Measurements from ENCODE around the gene STEAP3. TPM values are rescaled to one million over a fixed set of nuclear protein-coding genes. Genes with fewer than 3 reads are reported as not detected.
"Not testable (repeated sequence)": the region's sequence is repeated elsewhere in the genome, so short reads cannot be mapped to it uniquely, and the experiment has no call there.

STEAP3 gene
- total RNA-seq, 1 donor = 1.5 TPM

- H3K4me1 ChIP-seq (ENCODE audit: insufficient read depth, low read length) = peaks cover 22% of the 10 kb centered on the region
- H3K9me3 ChIP-seq (ENCODE audit: low read depth, low read length); H3K4me3 ChIP-seq (ENCODE audit: low read length); H3K27me3 ChIP-seq (ENCODE audit: insufficient read depth, low read length): not testable (repeated sequence)
These were observed 54.8 kb downstream of the STEAP3 start for GRCh38 chr2:119278385-119278784.

DNA sequence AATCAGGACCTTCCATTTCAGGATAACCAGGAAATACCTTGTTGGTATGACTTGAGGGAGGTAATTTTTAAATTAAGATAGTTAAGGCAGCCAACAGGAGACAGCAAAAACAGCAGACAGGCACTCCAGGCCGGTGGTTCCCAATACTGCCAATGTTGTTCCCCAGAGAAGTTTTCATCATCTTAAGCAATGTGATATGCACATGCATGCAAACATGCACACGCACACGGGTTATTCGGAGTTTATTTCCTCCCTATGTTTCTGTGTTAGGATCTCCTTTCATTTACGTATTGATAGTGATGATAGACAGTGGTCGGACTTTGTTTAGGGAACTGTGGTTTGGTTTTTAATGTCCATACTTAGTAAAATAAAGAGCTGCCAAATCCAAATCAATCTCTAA is 55.3 kb downstream of the STEAP3 start:
- Histone ChIP-seq H3K27me3 (ENCODE audit: insufficient read depth, low read length) (no peaks in the 10 kb centered on the region), H3K9me3 (ENCODE audit: low read depth, low read length) (no peaks in the 10 kb centered on the region), H3K4me3 (ENCODE audit: low read length) (no peak overlapping the region), H3K4me1 (ENCODE audit: insufficient read depth, low read length) (peaks cover 28% of the 10 kb centered on the region)

DNA sequence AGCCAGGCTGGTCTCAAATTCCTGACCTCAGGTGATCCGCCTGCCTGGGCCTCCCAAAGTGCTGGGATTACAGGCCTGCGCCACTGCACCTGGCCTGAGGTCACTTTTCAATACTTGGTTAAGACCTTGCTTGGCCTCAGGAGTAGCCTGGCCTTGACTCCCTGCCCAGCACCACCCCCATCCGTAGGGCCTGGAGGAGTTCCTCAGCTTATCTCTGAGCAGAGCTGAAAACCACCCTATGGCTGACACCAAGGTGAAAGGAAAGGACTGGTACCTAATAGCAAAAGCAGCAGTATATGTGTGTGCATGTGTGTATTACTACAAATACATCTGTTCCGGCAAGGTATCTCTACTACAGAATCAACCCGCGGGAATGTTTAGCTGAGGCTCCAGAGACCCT is 56.0 kb downstream of the STEAP3 start:
- H3K4me1 ChIP-seq (ENCODE audit: insufficient read depth, low read length) = peaks cover 31% of the 10 kb centered on the region
- no peak overlapping the region for H3K4me3 ChIP-seq (ENCODE audit: low read length)
- no peaks in the 10 kb centered on the region for H3K9me3 ChIP-seq (ENCODE audit: low read depth, low read length)
- no peaks in the 10 kb centered on the region for H3K27me3 ChIP-seq (ENCODE audit: insufficient read depth, low read length)

DNA sequence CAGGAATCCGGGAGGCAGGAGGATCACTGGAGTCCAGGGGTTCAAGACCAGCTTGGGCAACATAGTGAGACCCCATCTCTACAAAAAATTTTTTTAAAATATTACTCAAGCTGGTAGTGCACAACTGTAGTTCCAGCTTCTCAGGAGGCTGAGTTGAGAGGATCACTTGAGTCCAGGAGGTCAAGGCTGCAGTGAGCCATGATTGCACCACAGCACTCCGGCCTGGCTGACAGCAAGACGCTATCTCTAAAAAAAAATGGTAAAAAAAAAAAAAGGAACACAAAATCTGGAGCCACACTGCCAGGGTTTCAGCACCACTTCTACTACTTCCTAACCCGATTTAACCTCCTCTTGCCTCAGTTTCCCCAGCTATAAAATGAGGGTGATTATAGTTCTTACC is 57.0 kb downstream of the STEAP3 start:
- H3K27me3 ChIP-seq (ENCODE audit: insufficient read depth, low read length) = no peaks in the 10 kb centered on the region
- H3K4me3 ChIP-seq (ENCODE audit: low read length) = no peak overlapping the region
- H3K4me1 ChIP-seq (ENCODE audit: insufficient read depth, low read length) = peaks cover 31% of the 10 kb centered on the region
- H3K9me3 ChIP-seq (ENCODE audit: low read depth, low read length) = no peaks in the 10 kb centered on the region

GRCh38 chr2:119282146-119282995 is 58.7 kb downstream of the STEAP3 start:
- Histone ChIP-seq H3K4me3 (ENCODE audit: low read length) (no peak overlapping the region), H3K27me3 (ENCODE audit: insufficient read depth, low read length) (no peaks in the 10 kb centered on the region), H3K4me1 (ENCODE audit: insufficient read depth, low read length) (peaks cover 31% of the 10 kb centered on the region), H3K9me3 (ENCODE audit: low read depth, low read length) (no peaks in the 10 kb centered on the region)

DNA sequence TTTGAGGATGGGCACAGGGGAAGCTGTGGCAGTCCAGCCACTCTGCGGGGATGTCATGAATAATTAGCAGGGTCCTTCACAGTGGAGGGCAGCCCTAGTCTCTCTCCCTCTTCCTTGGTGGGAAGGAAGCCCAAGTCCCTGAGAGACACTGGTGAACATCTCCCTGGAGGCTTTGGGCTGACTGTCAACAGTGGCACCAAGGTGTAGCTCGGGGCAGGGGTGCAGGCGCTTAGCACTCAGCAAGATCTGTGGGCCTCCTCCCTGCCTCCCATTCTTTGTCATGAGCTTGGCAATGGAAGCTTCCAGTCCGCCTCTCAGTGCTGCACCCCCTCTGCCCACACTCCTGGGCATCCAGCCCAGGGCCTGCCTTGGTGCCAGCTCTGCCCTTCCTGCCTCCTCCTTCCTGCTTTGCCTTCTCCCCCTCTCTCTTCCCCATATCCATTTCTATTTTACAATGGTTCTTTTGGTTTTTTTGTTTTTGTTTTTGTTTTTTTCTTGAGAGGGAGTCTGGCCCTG is 59.4 kb downstream of the STEAP3 start:
- no peak overlapping the region for H3K4me3 ChIP-seq (ENCODE audit: low read length)
- no peaks in the 10 kb centered on the region for H3K9me3 ChIP-seq (ENCODE audit: low read depth, low read length)
- peaks cover 31% of the 10 kb centered on the region for H3K4me1 ChIP-seq (ENCODE audit: insufficient read depth, low read length)
- no peaks in the 10 kb centered on the region for H3K27me3 ChIP-seq (ENCODE audit: insufficient read depth, low read length)

- no peaks in the 10 kb centered on the region for H3K9me3 ChIP-seq (ENCODE audit: low read depth, low read length)
- no peaks in the 10 kb centered on the region for H3K27me3 ChIP-seq (ENCODE audit: insufficient read depth, low read length)
- H3K4me3 ChIP-seq (ENCODE audit: low read length) = no peak overlapping the region
- H3K4me1 ChIP-seq (ENCODE audit: insufficient read depth, low read length) = peaks cover 31% of the 10 kb centered on the region
These were observed 60.3 kb downstream of the STEAP3 start for GRCh38 chr2:119283873-119284331.

- Histone ChIP-seq H3K27me3 (ENCODE audit: insufficient read depth, low read length) (no peaks in the 10 kb centered on the region), H3K4me1 (ENCODE audit: insufficient read depth, low read length) (peaks cover 26% of the 10 kb centered on the region), H3K9me3 (ENCODE audit: low read depth, low read length) (no peaks in the 10 kb centered on the region), H3K4me3 (ENCODE audit: low read length) (no peak overlapping the region)
These were observed 63.0 kb downstream of the STEAP3 start for GRCh38 chr2:119286661-119287060.

GRCh38 chr2:119288576-119288975 is 64.9 kb downstream of the STEAP3 start:
- Histone ChIP-seq H3K9me3 (ENCODE audit: low read depth, low read length) (no peaks in the 10 kb centered on the region), H3K4me3 (ENCODE audit: low read length) (no peak overlapping the region), H3K27me3 (ENCODE audit: insufficient read depth, low read length) (no peaks in the 10 kb centered on the region), H3K4me1 (ENCODE audit: insufficient read depth, low read length) (peaks cover 7% of the 10 kb centered on the region)

- peaks cover 1% of the 10 kb centered on the region for H3K4me1 ChIP-seq (ENCODE audit: insufficient read depth, low read length)
- H3K4me3 ChIP-seq (ENCODE audit: low read length) = no peak overlapping the region
- no peaks in the 10 kb centered on the region for H3K9me3 ChIP-seq (ENCODE audit: low read depth, low read length)
- no peaks in the 10 kb centered on the region for H3K27me3 ChIP-seq (ENCODE audit: insufficient read depth, low read length)
These were observed 65.5 kb downstream of the STEAP3 start for GRCh38 chr2:119289093-119289492.

- H3K4me1 ChIP-seq (ENCODE audit: insufficient read depth, low read length) = no peaks in the 10 kb centered on the region
These were observed 66.0 kb downstream of the STEAP3 start for GRCh38 chr2:119289642-119290041.

DNA sequence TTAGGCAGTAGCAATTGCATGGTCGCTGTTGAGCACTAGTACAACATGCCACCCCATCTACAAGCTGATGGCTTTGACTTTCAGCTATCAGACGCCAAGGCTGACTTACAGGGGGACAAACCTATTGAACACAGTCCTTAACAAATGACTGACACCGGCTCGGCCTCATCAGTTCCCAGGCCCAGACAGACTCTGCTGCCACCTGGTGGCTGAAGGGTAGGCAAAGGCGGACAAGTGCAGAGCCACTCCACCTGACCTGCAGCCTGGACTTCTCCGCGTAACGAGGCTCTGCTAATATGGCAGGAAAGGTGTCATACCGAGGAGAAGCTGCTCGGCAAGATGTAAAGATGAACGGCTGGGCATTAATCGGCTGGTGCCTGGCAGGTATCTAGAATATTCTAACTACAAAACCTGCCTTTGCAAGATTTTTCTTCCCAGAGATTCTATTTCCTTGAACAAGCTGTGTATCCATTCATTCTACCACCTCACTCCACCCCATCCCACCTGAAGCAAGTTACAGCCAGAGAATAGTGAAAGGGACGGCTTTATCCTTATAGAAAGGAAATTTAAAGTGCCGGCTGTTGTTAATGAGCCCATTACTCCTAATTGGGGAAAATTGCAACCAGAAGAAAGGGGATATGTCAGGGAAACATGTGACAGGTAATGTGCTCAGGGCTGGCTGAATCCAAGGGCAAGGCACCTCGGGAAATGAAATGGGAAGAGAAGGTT is 67.4 kb downstream of the STEAP3 start:
- no peaks in the 10 kb centered on the region for H3K27me3 ChIP-seq (ENCODE audit: insufficient read depth, low read length)
- H3K4me3 ChIP-seq (ENCODE audit: low read length) = no peak overlapping the region
- no peaks in the 10 kb centered on the region for H3K9me3 ChIP-seq (ENCODE audit: low read depth, low read length)
- H3K4me1 ChIP-seq (ENCODE audit: insufficient read depth, low read length) = no peaks in the 10 kb centered on the region

More at GRCh38 chr2:119289642-119290041, 66.0 kb downstream of the STEAP3 start:
- H3K9me3 ChIP-seq (ENCODE audit: low read depth, low read length) = no peaks in the 10 kb centered on the region
- no peaks in the 10 kb centered on the region for H3K27me3 ChIP-seq (ENCODE audit: insufficient read depth, low read length)
- no peak overlapping the region for H3K4me3 ChIP-seq (ENCODE audit: low read length)

GRCh38 chr2:119291588-119292167 is 68.0 kb downstream of the STEAP3 start:
- H3K9me3 ChIP-seq (ENCODE audit: low read depth, low read length) = no peaks in the 10 kb centered on the region
- H3K4me1 ChIP-seq (ENCODE audit: insufficient read depth, low read length) = no peaks in the 10 kb centered on the region
- H3K27me3 ChIP-seq (ENCODE audit: insufficient read depth, low read length) = no peaks in the 10 kb centered on the region
- no peak overlapping the region for H3K4me3 ChIP-seq (ENCODE audit: low read length)

DNA sequence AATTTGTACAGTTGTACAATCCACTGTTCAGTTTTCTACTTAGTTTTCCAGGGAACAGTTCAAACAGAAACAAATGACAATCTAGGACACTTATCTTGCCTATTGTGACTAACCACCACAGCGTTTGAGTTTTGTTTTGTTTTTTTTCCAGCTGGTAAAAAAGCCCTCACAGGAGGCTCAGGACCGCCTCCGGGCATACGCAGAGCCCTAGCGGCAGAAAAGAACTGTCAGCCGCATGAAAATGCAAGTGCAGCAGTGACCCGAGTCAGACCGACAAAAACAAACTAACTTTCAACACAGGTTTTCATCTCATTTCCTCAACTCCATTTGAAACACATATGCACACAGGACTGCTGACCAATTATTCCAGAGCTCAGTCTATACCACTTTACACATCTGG is 68.6 kb downstream of the STEAP3 start:
- no peaks in the 10 kb centered on the region for H3K9me3 ChIP-seq (ENCODE audit: low read depth, low read length)
- no peaks in the 10 kb centered on the region for H3K27me3 ChIP-seq (ENCODE audit: insufficient read depth, low read length)
- no peak overlapping the region for H3K4me3 ChIP-seq (ENCODE audit: low read length)
- no peaks in the 10 kb centered on the region for H3K4me1 ChIP-seq (ENCODE audit: insufficient read depth, low read length)

GRCh38 chr2:119293254-119293653 is 69.6 kb downstream of the STEAP3 start:
- Histone ChIP-seq H3K9me3 (ENCODE audit: low read depth, low read length) (no peaks in the 10 kb centered on the region), H3K27me3 (ENCODE audit: insufficient read depth, low read length) (no peaks in the 10 kb centered on the region), H3K4me1 (ENCODE audit: insufficient read depth, low read length) (no peaks in the 10 kb centered on the region), H3K4me3 (ENCODE audit: low read length) (no peak overlapping the region)

Measured in mononuclear cell (primary cell).